OCI-M1 (cell line): ENCODE data around the gene AIMP1.
"Not testable (repeated sequence)": the region's sequence is repeated elsewhere in the genome, so short reads cannot be mapped to it uniquely, and the experiment has no call there.

Experiments used
- DNase-seq: peaks from one replicate; lab custom pipeline; 2025; lab: John Stamatoyannopoulos, UW

AIMP1 gene

DNA sequence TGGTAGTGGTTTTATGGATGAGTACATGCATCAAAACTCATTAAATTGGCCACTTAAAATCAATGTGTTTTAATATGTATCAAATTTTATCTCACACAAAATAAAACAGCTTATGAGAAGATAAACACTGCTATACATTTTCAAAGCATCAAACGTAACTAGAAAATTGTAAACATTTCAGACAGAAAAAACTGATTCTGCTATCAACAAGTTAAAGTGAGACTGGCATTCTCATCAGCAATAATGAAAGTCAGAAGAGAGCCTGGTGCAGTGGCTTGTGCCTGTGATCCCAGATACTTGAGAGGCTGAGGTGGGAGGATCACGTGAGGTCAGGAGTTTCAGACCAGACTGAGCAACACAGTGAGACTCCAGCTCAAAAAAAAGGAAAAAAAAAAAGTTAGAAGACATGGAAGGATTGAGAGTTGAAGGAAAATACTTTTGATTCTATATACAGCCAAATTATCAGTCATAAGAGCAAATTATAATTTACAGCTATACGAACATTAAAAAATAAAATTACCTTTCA is 3.3 kb upstream of the AIMP1 start:
- DNase-seq, result peak; percentile 51

DNA sequence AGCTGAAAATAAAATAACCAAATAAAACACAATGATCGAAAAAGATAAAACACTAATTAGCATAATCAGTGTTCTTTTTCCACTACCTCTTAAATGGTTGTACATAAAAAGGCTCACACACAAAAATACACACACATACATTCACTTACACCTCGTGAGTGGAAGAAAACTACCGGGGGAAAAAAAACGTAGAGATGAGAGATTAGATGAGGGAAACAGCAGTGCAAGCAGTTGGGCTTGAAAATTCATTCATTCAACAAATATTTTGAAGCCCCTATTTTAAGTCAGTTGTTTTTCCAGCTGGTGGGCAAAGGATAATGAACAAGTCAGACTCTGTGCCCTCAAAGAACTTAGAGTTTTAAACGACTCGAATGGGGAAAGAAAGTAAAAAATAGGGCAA is 1.4 kb upstream of the AIMP1 start:
- peak; percentile 40 for DNase-seq

DNA sequence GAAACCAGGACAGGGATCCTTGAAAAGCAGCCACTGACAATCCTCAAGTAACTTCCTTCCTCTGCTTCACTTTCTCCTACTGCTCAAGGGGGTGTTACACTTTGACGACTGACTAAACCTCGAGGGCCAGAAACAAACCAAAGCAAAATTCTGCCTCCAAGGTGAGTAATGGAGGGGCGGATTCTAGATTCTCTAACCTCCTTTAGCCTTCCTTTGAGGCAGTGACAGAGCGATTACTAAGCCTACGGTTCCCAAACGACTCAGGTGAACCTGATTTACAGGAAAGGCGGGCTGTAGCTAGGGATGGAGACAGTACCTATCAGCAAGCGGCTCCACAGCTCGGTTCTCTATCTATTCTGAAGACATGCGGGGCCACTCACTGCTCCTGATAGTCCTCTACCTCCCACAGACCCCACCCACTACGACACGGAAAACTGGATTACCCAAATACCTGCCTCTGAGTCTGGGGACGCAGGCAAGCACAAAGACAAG is 828 bp upstream of the AIMP1 start:
- DNase-seq, result peak; percentile 74

DNA sequence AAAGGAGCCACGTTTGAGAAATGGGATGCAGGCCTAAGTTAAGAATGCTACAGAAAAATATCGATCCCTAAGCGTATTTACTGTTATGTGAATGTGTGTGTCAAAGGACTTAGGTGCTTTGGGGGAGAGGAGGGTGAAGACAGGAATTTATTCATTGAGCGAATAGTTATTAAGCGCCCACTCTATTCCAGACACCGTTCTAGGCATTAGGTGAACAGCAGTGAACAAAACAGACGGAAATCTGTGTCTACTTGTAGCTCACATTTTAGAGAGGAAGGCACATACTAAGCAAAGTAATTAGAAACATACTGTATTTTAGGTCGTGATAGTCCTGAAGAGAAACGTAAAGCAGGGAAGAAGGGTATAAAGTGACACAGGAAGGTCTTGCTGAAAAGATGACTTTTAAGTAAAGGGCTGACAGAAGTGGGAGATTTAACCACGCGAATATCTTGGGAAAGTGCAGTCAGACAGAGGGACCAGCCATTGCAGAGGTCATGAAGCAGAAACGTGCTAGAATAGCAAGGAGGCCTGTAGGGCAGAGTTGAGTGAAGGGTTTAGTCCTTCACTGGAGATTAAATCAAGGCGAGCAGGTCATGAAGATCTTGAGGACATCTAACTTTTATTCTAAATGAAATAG is 541 bp downstream of the AIMP1 start:
- DNase-seq, result peak; percentile 38

DNA sequence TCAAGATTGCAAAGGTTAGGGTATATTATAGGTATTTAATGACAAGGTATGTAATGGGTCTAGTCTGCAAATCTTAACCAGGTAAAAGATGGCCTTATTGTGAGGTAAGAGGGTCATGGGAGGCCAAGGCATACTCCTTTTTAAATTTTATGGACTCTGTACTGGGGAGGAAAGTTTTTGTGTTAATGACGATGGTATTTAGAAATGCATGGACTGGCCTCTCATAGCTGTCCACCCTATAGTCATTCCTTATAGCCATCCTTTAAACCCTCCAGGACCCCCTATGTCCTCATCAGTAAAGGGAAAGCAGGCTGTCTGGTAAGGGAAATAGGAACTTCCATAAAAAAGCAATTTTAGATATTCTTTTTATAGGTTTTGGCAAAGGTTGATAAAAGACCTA is 1.5 kb downstream of the AIMP1 start:
- no peak for DNase-seq

DNA sequence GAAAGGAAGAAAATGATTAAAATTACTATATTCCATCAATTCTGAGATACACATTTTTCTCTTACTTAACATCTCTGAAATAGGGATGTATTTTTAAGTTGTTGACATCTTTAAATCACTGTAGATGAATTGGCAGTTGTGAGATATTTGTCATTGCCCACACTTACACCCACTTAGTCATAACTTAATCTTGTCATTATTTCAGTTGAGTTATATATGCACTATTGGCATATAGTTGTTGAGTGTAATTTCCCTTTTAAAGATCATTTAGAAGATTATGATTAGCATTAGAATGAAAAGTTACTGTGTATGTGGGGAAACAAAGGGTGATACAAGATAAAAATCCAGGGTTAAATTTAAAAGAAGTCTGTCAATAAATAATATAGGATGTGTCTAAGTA is 2.2 kb downstream of the AIMP1 start:
- no peak for DNase-seq

DNA sequence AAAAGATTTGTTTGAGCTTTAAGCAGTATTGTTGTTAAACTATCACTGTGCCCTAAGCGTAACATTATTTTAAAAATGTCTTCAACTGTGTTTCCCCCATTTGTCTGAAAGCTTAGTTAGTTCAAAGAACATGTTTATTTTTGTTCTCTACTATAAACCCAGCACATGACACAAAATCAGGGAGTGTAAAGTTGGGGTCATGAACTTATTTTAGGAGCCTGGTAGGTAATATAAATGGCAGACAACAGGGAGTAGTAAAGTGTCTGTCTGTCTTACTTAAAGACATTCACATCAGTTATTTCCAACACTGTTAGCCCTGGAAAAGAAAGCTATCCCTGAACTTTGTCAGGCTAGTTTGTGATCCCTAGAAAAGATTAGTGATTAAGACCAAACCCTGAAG is 3.9 kb downstream of the AIMP1 start:
- DNase-seq, result no peak

DNA sequence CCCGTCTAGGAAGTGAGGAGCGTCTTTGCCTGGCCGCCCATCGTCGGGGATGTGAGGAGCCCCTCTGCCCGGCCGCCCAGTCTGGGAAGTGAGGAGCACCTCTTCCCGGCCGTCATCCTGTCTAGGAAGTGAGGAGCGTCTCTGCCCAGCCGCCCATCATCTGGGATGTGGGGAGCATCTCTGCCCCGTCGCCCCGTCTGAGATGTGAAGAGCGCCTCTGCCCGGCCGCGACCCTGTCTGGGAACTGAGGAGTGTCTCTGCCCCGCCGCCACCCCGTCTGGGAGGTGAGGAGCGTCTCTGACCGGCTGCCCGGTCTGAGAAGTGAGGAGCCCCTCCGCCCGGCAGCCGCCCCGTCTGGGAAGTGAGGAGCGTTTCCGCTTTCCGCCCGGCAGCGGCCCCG is 4.8 kb downstream of the AIMP1 start:
- DNase-seq, result not testable (repeated sequence)

DNA sequence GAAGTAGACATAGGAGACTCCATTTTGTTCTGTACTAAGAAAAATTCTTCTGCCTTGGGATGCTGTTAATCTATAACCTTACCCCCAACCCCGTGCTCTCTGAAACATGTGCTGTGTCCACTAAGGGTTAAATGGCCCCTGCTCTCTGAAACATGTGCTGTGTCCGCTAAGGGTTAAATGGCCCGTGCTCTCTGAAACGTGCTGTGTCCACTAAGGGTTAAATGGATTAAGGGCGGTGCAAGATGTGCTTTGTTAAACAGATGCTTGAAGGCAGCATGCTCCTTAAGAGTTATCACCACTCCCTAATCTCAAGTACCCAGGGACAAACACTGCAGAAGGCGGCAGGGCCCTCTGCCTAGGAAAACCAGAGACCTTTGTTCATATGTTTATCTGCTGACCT is 5.5 kb downstream of the AIMP1 start:
- DNase-seq, result not testable (repeated sequence)

DNA sequence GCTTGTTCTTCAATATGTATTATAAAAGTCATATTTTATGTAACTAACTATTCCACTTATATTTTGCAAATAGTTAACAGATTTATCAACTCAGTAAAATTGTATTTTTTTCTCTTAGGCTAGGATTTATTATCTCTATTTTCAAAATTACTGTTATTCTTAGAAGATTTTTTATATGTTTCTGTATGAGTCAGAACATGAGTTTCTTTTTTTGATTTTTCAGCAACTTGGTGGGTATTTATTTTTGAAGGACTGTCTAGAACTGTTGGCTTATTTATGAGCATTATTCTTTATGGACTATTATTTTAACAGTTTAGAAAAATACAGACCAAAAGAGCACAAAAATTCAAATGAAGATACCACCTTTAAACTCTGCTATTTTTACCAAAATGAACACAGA is 6.8 kb downstream of the AIMP1 start:
- no peak for DNase-seq

DNA sequence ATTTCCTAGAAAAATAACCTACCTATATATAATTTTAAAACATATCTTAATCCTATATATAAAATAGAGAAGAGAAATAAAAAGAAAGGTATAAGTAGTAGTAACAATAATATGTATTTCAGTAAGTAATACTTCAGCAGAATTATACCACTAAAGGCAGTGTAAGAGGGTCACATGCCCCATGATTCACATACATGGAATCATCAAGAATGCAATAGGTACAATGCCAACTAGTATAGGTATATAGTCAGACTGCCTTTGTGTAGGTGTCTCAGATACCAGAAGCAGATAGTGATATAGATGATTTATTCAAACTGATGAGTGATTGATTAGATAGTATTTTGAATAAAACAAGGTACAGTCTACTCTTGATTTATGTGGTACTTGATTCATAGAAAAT is 9.4 kb downstream of the AIMP1 start:
- no peak for DNase-seq

DNA sequence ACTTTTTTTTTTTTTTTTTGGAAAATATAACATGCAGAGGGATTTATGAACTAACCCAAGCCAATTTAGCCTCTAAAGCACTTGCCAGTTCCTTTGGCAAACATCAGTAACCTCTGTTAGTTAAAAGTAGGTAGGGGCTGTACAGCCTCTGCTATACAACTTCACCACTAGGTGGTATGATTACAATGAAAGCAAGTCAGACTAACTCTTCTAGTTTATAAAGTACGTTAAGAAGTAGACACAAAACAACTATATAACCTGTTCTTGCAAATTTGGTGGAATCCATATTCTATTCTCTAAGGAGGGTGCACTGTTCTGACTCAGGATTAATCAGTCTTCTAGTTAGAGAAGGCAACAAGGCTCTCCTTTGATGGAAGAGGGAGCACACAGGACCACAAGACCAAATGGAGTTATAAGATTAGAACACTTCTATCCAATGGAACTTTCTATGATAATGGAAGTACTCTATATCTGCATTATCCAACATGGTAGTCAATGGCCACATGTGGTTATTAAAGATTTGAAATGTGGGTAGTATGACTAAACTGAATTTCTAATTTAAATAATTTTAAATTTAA is 12.8 kb downstream of the AIMP1 start:
- DNase-seq, result peak; percentile 37

DNA sequence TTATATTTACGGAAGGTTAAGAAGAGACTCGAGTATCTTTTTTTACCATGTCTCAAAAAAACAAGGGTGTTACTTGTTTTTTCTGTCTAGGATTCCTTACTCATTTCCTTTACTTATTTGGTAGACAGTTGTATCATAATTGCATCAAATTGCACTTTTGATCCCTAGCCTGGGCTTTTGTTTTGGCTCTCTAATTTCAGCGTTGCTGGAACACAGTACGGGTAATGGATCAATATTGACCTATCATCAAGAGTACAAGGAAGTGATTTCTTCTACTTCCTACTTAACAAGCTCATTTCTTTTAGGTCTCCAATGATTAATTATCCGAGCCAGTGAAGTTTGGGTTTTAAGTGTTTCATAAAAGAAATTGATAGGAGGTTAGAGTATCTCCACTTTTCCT is 16.8 kb downstream of the AIMP1 start:
- no peak for DNase-seq

DNA sequence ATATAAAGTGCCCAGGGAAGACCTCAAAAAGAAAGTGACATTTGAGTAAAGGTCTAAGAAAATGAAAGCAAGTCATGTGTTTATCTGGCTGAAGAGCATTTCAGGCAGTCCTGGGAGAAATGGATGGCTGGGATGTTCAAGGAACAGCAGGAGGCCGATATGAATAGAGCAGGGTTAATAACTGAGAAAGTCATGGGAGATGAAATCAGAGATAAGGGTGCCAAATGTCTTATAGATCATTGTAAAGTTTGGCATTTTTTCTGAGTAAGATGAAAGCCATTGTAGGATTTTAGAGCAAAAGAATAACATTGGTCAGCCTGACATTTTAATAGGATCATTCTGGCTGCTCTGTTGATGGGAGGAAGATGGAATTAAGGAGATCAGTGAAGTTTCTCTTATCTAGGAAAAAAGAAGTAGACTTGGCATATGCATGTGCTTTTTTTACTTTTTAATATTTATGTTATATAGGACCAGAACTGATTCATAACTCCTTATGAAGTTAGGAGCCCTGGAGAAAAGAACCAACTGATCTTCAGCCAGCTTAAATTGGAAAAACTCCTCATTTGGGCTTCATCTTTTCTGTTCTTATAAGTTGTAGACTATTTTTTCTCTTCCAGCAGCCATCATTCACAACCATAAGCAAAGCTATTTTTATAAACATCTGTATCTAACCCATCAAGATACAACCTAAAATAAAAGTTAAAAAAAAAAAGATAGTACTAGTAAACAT is 18.6 kb downstream of the AIMP1 start:
- DNase-seq, result no peak

DNA sequence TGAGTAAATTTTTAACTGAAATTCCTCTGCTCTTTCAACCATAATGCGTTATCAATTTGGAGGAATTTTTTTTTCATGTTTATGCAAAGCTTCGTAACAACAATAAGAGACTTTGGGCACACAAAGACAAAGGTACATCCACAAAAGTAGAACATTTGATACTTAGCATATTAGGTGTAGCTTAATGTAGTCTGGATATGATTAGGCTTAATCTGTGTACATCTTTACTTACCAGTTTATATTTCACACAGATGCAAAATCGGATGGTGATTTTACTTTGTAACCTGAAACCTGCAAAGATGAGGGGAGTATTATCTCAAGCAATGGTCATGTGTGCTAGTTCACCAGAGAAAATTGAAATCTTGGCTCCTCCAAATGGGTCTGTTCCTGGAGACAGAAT is 20.3 kb downstream of the AIMP1 start:
- no peak for DNase-seq

DNA sequence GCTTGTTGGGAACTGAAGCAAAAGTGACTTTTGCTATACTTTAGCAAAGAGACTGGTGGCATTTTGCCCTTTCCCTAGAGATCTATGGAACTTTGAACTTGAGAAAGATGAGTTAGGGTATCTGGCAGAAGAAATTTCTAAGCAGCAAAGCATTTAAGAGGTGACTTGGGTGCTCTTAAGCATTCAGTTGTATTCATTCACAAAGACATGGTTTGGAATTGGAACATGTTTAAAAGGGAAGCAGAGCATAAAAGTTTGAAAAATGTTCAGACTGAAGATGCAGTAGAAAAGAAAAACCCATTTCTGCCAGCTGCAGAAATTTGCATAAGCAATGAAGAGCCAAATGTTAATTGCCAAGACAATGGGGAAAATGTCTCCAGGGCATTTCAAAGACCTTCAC is 21.6 kb downstream of the AIMP1 start:
- DNase-seq, result no peak

DNA sequence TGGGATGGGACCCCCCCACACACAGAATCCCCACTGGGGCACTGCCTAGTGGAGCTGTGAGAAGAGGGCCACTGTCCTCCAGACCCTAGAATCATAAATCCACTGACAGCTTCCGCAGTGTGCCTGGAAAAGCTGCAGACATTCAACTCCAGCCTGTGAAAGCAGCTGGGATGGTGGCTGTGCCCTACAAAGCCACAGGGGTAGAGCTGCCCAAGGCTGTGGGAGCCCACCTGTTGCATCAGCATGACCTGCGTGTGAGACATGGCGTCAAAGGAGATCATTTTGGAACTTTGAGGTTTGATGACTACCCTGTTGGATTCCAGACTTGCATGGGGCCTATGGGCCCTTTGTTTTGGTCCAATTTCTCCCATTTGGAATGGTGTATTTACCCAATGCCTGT is 22.3 kb downstream of the AIMP1 start:
- DNase-seq, result no peak

DNA sequence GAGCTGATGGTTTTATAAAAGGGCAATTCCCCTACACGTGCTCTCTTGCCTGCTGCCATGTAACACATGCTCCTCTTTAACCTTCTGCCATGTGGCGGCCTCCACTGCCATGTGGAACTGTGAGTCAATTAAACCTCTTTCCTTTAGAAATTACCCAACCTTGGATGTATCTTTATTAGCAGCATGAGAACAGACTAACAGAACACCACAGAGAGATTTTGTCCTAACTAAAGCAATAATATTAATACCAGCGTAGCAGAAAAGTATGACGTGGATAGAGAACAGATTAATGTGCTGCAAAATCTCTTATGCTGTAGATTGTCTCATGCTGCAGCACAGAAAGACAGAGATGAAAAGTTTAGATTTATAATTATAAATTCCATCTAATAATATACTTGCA is 23.1 kb downstream of the AIMP1 start:
- DNase-seq, result no peak

DNA sequence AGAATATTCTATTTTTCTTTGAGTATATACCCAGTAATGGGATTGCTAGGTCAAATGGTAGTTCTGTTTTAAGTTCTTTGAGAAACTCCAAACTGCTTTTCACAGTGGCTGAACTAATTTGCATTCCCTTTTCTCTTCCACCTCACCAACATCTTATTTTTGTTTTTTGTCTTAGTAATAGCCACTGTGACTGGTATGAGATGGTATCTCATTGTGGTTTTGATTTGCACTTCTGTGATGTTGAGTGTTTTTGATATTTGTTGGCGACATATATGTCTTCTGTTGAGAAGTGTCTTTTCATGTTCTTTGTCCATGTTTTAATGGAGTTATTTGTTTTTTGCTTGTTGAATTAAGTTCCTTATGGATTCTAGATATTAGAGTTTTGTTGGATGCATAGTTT is 24.4 kb downstream of the AIMP1 start:
- DNase-seq, result peak; percentile 10

DNA sequence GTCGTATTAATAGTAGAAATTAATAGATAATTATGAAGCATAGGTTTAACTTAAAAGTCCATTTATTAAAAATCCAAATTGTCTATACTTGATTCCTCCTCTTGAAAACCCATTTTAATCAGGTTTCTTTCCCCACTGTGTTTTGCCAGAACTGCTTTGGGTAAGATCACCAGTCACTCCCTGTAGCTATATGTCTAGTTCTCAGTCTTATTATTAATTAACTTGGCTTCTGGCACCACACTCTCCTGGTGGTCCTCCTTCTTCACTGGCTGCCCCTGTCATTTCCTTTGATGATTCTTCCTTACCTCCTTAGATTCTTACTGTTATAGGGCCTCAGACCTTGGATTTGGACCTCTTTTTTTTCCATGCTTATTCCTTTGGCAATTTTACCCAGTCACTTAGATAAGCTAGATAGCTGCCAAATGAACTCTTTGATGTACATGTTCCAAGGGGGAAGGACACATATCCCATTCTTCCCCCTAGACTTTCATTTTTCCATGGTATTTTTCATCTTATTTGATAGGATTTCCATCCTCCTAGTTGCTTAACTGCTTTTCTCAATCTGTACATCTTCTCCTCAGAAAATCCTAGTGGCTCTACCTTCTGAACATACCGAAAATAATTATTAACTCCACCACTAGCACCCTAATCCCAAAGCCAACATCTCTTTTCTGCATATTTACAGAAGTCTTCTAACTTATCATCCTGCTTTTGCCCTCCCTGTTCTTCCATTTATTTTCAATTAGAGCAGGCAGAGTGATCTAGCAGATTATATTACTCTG is 27.7 kb downstream of the AIMP1 start:
- no peak for DNase-seq

DNA sequence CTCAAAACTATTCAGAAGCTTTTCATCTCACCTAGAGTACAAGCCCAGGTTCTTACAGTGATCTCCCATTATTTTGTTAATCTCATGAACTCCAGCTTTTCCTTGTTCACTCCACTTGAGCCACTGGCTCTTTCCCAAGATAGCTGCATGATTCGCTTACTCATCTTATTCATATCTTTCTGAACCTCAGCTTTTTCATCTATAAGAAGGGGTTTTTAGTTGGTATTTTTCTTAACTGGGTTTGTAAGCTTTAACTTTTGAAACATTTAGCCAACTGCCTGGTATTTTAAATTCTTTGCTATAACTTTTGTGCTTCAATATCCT is 28.3 kb downstream of the AIMP1 start:
- DNase-seq, result no peak

DNA sequence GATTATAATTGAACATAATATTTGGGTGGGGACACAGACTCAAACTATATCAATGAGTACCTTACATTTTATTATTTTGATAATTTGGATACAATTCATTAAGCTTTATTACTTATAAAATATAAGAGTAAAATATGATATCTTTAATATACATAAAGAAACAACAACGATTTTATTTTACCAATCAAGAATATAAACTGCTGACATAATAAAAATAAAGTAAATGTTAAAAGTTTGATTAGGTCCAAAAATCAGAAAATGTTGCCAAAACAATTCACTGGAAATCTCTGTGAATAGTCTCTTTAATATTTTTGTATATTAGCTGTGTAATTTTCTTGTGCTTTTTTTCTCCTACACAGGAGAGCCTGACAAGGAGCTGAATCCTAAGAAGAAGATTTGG is 30.8 kb downstream of the AIMP1 start:
- no peak for DNase-seq

DNA sequence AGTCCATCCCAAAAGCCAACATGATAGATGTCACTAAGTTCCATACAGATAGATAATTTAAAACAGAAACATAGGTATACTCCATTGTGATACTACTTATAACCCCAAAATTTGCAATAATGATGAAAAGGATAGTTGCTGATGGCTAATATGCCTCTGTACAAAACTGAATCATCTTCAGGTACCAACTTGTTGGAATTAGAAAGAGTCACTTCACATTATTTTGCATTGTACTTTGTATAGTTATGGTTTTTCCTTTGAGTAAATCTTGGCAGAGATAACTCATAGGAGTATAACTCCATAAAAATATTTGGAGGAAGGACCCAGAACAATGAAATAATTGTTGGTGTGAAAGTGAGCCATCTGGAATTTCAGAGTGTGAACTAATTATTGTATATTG is 34.7 kb downstream of the AIMP1 start:
- no peak for DNase-seq
